Globus pallidus (tissue), 1 donor: ENCODE results near the gene GADD45B.
"Not testable (repeated sequence)": the region's sequence is repeated elsewhere in the genome, so short reads cannot be mapped to it uniquely, and the experiment has no call there.

ENCODE experiments used
- DNase-seq: peaks from one replicate; pipeline ENCODE4 v3.0.0-alpha.2; 2015; ENCODE audit warnings: low spot score

The GADD45B gene

GRCh38 chr19:2469102-2469914 lies 6.6 kb upstream of the GADD45B start:
- DNase-seq = no peak

- DNase-seq = not testable (repeated sequence)
Observed at GRCh38 chr19:2469915-2470200, 6.1 kb upstream of the GADD45B start.

DNA sequence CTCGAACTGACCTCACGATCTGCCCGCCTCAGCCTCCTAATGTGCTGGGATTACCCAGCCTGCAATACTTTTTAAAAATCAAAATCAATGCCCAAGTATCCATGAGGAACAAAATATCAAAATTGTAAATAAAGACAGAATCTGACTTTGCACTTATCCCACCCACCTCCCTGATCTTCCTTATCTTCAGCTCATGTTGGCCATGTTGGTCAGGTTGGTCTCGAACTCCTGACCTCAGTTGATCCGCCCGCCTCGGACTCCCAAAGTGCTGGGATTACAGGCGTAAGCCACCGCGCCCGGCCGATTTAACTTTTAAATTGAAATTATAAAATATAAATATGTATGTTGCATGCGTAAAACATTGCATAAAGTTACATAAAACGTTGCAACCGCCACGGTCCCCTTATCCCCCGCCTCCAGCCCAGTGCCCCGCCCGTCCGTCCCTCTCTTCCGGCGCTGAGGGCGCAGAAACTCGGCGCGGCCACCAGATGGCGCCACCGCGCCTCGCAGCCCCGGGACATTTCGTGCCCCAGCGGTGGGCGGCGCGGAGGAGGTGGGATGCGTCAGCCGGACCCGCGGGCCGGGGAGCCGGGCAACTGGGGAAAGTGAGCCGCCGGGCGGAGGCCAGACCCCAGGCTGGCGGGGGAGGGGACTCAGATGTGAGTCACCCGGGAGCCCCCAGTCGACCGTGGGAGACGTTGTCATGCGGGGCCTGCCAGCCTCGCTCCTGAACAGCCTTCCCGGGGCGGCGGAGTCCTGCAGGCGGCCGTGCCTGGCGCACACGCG lies 1.5 kb upstream of the GADD45B start:
- peak; percentile 73 for DNase-seq

- no peak for DNase-seq
Observed at GRCh38 chr19:2475018-2475701, 767 bp upstream of the GADD45B start.

GRCh38 chr19:2476451-2477140 lies 669 bp downstream of the GADD45B start:
- DNase-seq = peak; percentile 38

GRCh38 chr19:2477141-2477710 lies 1.3 kb downstream of the GADD45B start:
- no peak for DNase-seq

DNA sequence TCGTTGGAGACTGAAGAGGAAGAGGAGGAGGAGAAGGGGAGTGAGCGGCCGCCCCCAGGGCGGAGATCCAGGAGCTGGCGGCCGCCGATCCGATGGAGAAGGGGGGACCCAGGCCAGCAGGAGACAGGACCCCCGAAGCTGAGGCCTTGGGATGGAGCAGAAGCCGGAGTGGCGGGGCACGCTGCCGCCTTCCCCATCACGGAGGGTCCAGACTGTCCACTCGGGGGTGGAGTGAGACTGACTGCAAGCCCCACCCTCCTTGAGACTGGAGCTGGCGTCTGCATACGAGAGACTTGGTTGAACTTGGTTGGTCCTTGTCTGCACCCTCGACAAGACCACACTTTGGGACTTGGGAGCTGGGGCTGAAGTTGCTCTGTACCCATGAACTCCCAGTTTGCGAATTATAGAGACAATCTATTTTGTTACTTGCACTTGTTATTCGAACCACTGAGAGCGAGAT lies 1.8 kb downstream of the GADD45B start:
- peak; percentile 41 for DNase-seq

- peak; percentile 41 for DNase-seq
Observed at GRCh38 chr19:2478278-2478755, 2.4 kb downstream of the GADD45B start.

GRCh38 chr19:2478756-2479555 lies 3.0 kb downstream of the GADD45B start:
- DNase-seq = peak; percentile 32

GRCh38 chr19:2479556-2480194 lies 3.7 kb downstream of the GADD45B start:
- DNase-seq = no peak

GRCh38 chr19:2481466-2481865 lies 5.5 kb downstream of the GADD45B start:
- DNase-seq = no peak

DNA sequence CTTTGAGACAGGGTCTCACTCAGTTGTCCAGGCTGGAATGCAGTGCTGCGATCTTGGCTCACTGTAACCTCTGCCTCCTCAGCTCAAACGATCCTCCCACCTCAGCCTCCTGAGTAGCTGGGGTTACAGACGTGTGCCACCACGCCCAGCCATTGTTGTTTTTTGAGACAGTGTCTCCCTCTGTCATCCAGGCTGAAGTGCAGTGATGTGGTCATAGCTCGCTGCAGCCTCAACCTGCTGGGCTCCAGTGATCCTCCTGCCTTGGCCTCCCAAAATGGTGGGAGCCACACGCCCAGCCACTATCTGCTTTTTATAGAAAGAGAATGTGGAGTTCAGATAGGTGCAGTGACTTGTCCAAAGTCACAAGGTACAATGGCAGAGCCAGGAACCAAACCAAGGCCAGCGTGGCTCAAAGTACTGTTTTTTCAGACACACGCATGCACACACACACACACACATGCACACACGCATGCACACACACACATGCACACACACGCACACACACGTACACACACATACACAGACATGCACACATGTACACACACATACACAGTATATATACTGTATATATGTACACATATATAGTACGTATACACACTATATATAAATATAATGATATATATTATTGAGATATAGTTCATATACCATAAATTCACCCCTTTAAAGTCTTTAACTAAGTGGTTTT lies 6.6 kb downstream of the GADD45B start:
- DNase-seq = no peak

DNA sequence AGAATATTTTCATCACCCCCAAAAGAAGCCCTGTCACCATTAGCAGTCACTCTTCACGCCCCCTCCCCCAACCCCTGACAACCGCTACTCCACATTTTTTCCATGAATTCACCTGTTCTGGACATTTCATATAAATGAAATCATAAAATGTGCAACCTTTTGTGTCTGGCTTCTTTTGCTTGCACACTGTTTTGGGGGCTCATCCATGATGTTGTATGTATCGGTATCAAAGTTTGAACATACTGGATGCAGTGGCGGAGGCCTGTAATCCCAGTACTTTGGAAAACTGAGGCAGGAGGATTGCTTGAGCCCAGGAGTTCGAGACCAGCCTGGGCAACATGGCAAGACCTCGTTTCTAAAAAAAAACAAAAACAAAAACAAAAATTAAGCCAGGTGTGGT lies 7.2 kb downstream of the GADD45B start:
- DNase-seq = no peak

GRCh38 chr19:2483484-2484151 lies 7.7 kb downstream of the GADD45B start:
- DNase-seq = no peak

DNA sequence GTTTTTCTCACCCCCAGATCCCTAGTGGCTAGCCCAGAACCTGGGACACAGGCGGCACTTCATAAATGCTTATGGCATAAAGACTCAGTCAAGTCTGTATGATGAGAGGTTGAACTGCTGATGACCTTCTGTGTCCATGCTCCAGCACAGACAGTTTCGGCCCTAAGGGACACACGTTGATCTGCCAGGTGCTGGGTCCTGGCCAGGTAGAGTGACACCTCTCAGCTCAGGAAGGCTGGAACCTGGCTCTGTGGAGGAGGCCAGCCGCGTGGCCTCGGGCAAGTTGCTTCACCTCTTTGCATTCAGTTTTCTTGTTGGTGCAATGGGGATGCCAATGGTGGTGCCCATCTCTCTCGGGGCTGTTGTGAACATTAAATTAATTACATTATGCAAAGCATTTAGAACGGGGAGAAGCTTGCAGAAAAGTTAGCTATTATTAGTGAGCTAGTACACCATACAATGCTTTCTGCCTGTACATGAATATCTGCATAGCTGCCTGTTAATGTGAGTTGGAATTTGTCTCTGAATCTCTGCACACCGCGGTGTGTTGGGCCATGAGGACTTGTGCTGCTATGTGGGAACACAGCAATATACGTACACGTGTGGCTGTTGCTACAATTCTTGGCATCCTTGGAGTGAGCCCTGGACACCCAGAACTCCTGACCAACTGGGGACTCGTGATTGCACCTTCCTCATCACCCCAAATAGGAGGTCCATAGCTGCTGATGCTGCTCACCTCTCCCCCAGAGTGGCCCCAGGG lies 8.4 kb downstream of the GADD45B start:
- no peak for DNase-seq

GRCh38 chr19:2485428-2485827 lies 9.5 kb downstream of the GADD45B start:
- DNase-seq = no peak

DNA sequence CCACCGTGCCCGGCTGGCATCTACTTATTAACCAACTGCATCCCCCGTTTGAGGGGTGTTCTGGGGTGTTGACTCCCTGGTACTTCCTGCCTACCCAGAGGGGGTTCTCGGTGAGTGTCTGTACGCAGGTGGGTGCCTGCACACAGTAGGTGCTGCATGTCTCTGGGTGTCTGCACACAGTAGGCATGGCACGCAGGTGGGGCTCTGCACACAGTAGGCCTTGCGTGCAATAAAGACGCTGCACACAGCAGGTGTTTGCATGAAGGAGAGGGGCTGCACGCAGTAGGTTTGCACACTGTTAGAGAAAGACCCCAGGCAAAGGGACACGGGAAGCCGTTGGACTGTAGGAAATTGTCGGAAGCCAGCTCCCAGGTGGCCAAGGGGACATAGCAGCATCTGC lies 11.2 kb downstream of the GADD45B start:
- no peak for DNase-seq

GRCh38 chr19:2487842-2488241 lies 11.9 kb downstream of the GADD45B start:
- no peak for DNase-seq
